HCT116 (cell line): Measurements from ENCODE around the gene ACAP2. TPM values are rescaled to one million over a fixed set of nuclear protein-coding genes. Genes with fewer than 3 reads are reported as not detected.

ENCODE experiments used
- ATAC-seq: fragments of 200-7000 bp; cut with Tn5 transposase; 2 replicates; pipeline ENCODE4 v1.9.1; 2020; ENCODE audit warnings: mild to moderate bottlenecking, moderate library complexity
- BruUV-seq: library from RNA; stranded (reverse); fragments of 400-500 nt; replicated peaks from 2 replicates; lab custom pipeline; 2021; lab: Mats Ljungman, UMichigan
- CTCF ChIA-PET: fragments of 300-600 bp; sonication (Branson Sonifier 250); formaldehyde crosslinking; loops from one replicate; lab custom pipeline; 2021; ENCODE audit warnings: antibody characterized with exemption; lab: Charles Lee
- POLR2A ChIA-PET: fragments of 300-600, 350-600 bp; sonication (Branson Sonifier 250); formaldehyde crosslinking; loops from one replicate; lab custom pipeline; 2021; ENCODE audit warnings: antibody characterized with exemption; lab: Charles Lee
- RAD21 ChIA-PET, 2 experiments: fragments of 300-600 bp; sonication (Branson Sonifier 250); formaldehyde crosslinking; loops; one replicate each; lab custom pipeline; 2023; ENCODE audit warnings: low total read pairs in 2 of 2; ENCODE audit not compliant: uncharacterized antibody in 2 of 2, unreplicated experiment in 2 of 2, low non-redundant PET in 1 of 2; lab: Charles Lee
- DNase-seq: peaks from one replicate; pipeline ENCODE4 v3.0.0-alpha.2; 2010; ENCODE audit warnings: low read depth, low spot score
- H2AFZ ChIP-seq: fragments of 200-600 bp; shearing (Covaris generic), sonication (generic); 2 replicates; pipeline ENCODE4 v1.6.1; 2017; ENCODE audit warnings: low read depth, mixed run types, mixed read lengths, antibody characterized with exemption, low read length; ENCODE audit not compliant: poor library complexity, severe bottlenecking
- H3K27ac ChIP-seq: 2 replicates; pipeline ENCODE4 v1.5.1; 2012; ENCODE audit warnings: low read depth, low read length
- H3K27me3 ChIP-seq: fragments of 200-600 bp; sonication (generic); 2 replicates; pipeline ENCODE4 v1.6.1; 2016; ENCODE audit warnings: mixed run types, low read length, mixed read lengths; ENCODE audit not compliant: insufficient read depth
- H3K36me3 ChIP-seq, 2 experiments: fragments of 200-500 bp in 1 of 2; fragments of 200-600 bp in 1 of 2; sonication (Bioruptor generic) in 1 of 2; sonication (generic) in 1 of 2; 2 replicates each; pipeline versions ENCODE4 v1.5.1 to v1.6.1; 2014 to 2016; ENCODE audit warnings: low read length in 2 of 2, inconsistent platforms in 1 of 2, mixed read lengths in 1 of 2, mixed run types in 1 of 2; ENCODE audit not compliant: insufficient read depth in 2 of 2, control insufficient read depth in 1 of 2
- H3K4me1 ChIP-seq, 2 experiments: fragments of 200-600 bp in 1 of 2; sonication (generic) in 1 of 2; 2 replicates each; pipeline versions ENCODE4 v1.5.1 to v1.6.1; 2012 to 2017; ENCODE audit warnings: low read length in 2 of 2, inconsistent platforms in 1 of 2, mild to moderate bottlenecking in 1 of 2, mixed read lengths in 1 of 2, mixed run types in 1 of 2, moderate library complexity in 1 of 2; ENCODE audit not compliant: insufficient read depth in 2 of 2, control insufficient read depth in 1 of 2
- H3K4me2 ChIP-seq: fragments of 200-600 bp; sonication (generic); 2 replicates; pipeline ENCODE4 v1.6.1; 2017; ENCODE audit warnings: mixed run types, low read length, mixed read lengths
- H3K4me3 ChIP-seq, 2 experiments: fragments of 200-600 bp in 1 of 2; sonication (generic) in 1 of 2; replicated peaks in 1 of 2; 2 replicates each; pipeline ENCODE4 v1.5.1; 2011 to 2016; ENCODE audit warnings: low read length in 2 of 2, control low read depth in 1 of 2, low read depth in 1 of 2, mild to moderate bottlenecking in 1 of 2, mixed read lengths in 1 of 2, mixed run types in 1 of 2
- H3K79me2 ChIP-seq: fragments of 200-600 bp; sonication (generic); 2 replicates; pipeline ENCODE4 v1.6.1; 2017; ENCODE audit warnings: mild to moderate bottlenecking, mixed run types, low read length, moderate library complexity, mixed read lengths; ENCODE audit not compliant: insufficient read depth
- H3K9ac ChIP-seq: fragments of 200-600 bp; sonication (generic); 2 replicates; pipeline ENCODE4 v1.6.1; 2016; ENCODE audit warnings: low read length, mixed read lengths
- H3K9me2 ChIP-seq: fragments of 200-600 bp; sonication (generic), shearing (Covaris generic); 2 replicates; pipeline ENCODE4 v1.6.1; 2017; ENCODE audit warnings: mixed run types, mild to moderate bottlenecking, moderate library complexity; ENCODE audit not compliant: insufficient read depth
- H3K9me3 ChIP-seq, 2 experiments: fragments of 200-500 bp in 1 of 2; fragments of 200-600 bp in 1 of 2; sonication (Bioruptor generic) in 1 of 2; sonication (generic) in 1 of 2; 2 replicates each; pipeline ENCODE4 v1.6.1; 2014 to 2017; ENCODE audit warnings: low read length in 2 of 2, mixed read lengths in 2 of 2, inconsistent platforms in 1 of 2, low read depth in 1 of 2, mild to moderate bottlenecking in 1 of 2, mixed run types in 1 of 2, moderate library complexity in 1 of 2; ENCODE audit not compliant: control insufficient read depth in 1 of 2, insufficient read depth in 1 of 2
- H4K20me1 ChIP-seq: fragments of 200-600 bp; sonication (generic), shearing (Covaris generic); 2 replicates; pipeline ENCODE4 v1.6.1; 2017; ENCODE audit warnings: mixed run types, mild to moderate bottlenecking, moderate library complexity; ENCODE audit not compliant: insufficient read depth
- CTCF ChIP-seq, 3 experiments: fragments of 200-600 bp in 1 of 3; sonication (generic) in 1 of 3; IDR thresholded peaks in 2 of 3; conservative IDR thresholded peaks in 1 of 3; 2 replicates each; pipeline ENCODE4 v1.5.1; 2012 to 2017; ENCODE audit warnings: low read depth in 2 of 3, low read length in 2 of 3, antibody characterized with exemption in 1 of 3, borderline replicate concordance in 1 of 3, control low read depth in 1 of 3, mild to moderate bottlenecking in 1 of 3, mixed read lengths in 1 of 3, mixed run types in 1 of 3, moderate library complexity in 1 of 3; ENCODE audit not compliant: insufficient read depth in 1 of 3
- EGR1 ChIP-seq: IDR thresholded peaks from 2 replicates; pipeline ENCODE4 v1.6.1; 2012; ENCODE audit warnings: low read depth
- ELF1 ChIP-seq: IDR thresholded peaks from 2 replicates; pipeline ENCODE4 v1.6.1; 2012; ENCODE audit warnings: low read depth, borderline replicate concordance
- EZH2phosphoT487 ChIP-seq: fragments of 200-600 bp; IDR thresholded peaks from 2 replicates; pipeline ENCODE4 v1.6.1; 2018; ENCODE audit warnings: antibody characterized with exemption, borderline replicate concordance
- FOSL1 ChIP-seq: IDR thresholded peaks from 2 replicates; pipeline ENCODE4 v1.6.1; 2012; ENCODE audit warnings: low read depth
- JUND ChIP-seq: IDR thresholded peaks from 2 replicates; pipeline ENCODE4 v1.6.1; 2012
- POLR2A ChIP-seq: IDR thresholded peaks from 2 replicates; pipeline ENCODE4 v1.7.0; 2011; ENCODE audit warnings: borderline replicate concordance; ENCODE audit not compliant: insufficient read depth, insufficient read length; ENCODE audit errors: extremely low read depth
- POLR2AphosphoS5 ChIP-seq: IDR thresholded peaks from 2 replicates; pipeline ENCODE4 v1.6.1; 2011; ENCODE audit warnings: mild to moderate bottlenecking, low read depth, low read length, moderate library complexity
- SRF ChIP-seq: IDR thresholded peaks from 2 replicates; pipeline ENCODE4 v1.6.1; 2012; ENCODE audit warnings: low read depth
- TCF7L2 ChIP-seq: IDR thresholded peaks from 2 replicates; pipeline ENCODE4 v1.7.0; 2011; ENCODE audit warnings: borderline replicate concordance, inconsistent platforms; ENCODE audit not compliant: insufficient read depth, insufficient read length; ENCODE audit errors: extremely low read depth
- ZFX ChIP-seq: fragments of 450-650 bp; IDR thresholded peaks from 2 replicates; pipeline ENCODE4 v1.6.1; 2017
- intact Hi-C: fragments of 100-400 bp; cut with micrococcal nuclease; formaldehyde crosslinking; loops from 2 replicates; pipeline ENCODE4 v1.10.0; 2022
- total RNA-seq: library from RNA; stranded (reverse); gene quantifications from one replicate; pipeline ENCODE4 v1.2.1, GENCODE V29; 2021; ENCODE audit not compliant: unreplicated experiment
- TF ChIP-seq, protein P1 (sequence below): IDR thresholded peaks from 2 replicates; pipeline ENCODE4 v1.6.1; 2012
- TF ChIP-seq, protein P2 (sequence below): IDR thresholded peaks from 2 replicates; pipeline ENCODE4 v1.6.1; 2011; ENCODE audit warnings: mild to moderate bottlenecking, low read length, moderate library complexity; ENCODE audit not compliant: insufficient replicate concordance; ENCODE audit errors: extremely low read depth

ACAP2 gene
- total RNA-seq, 1 experiment from 2014 or later, result 43.0 TPM

GRCh38 chr3:195268576-195269309 lies 174.1 kb downstream of the ACAP2 start (continued):
- TF ChIP-seq EGR1 (no peak), EZH2phosphoT487 (no peak), FOSL1 (no peak), SRF (no peak), ELF1 (no peak), POLR2AphosphoS5 (no peak), POLR2A (no peak)
- TF ChIP-seq, protein P1, sequence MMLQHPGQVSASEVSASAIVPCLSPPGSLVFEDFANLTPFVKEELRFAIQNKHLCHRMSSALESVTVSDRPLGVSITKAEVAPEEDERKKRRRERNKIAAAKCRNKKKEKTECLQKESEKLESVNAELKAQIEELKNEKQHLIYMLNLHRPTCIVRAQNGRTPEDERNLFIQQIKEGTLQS, result no peak
- TF ChIP-seq, all 23 proteins: peak for 0

DNA sequence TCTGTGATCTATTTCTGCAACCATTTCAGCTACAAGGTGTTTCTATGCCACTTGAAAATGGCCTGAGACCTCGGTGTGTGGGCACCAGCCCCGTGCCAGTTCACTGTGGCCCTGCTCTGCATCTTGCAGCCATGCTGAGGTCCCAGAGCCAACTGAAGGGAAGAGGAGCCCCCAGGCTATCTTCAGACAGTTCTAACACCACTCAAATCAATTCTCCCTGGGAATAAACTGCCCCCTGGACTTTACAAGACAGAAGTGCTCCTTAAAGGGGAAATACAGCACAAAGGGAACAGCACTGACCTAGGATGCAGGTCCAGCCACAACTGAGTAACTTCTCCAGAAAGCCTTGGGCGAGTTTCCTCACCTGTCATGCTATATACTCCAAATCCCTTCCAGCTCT lies 175.7 kb downstream of the ACAP2 start:
- Histone ChIP-seq H3K9ac (no peak overlapping the region), H3K27ac (no peak overlapping the region), H3K9me2 (no peaks in the 10 kb centered on the region), H4K20me1 (no peaks in the 10 kb centered on the region), H3K4me2 (no peak overlapping the region), H3K79me2 (peaks cover 37% of the 10 kb centered on the region), H3K9me3 (no peaks in the 10 kb centered on the region), H3K4me1 (peaks cover 12 to 24% of the 10 kb centered on the region in 2 experiments), H2AFZ (no peak overlapping the region), H3K36me3 (0 out of 4 replicates have a peak, but pooled peaks cover 0 to 5% of the 10 kb centered on the region in 2 experiments), H3K27me3 (no peaks in the 10 kb centered on the region), H3K4me3 (no peak overlapping the region)
- intact Hi-C loops, result loop anchor here (10.0 kb wide), 1 partner anchor 932 kb away; no protein-coding TSS in a partner anchor
- ATAC-seq, result no peak
- TF ChIP-seq ZFX, result no peak
- TF ChIP-seq, protein P1, result no peak
- TF ChIP-seq EZH2phosphoT487, result no peak
- TF ChIP-seq TCF7L2, result no peak
- TF ChIP-seq, protein P2, sequence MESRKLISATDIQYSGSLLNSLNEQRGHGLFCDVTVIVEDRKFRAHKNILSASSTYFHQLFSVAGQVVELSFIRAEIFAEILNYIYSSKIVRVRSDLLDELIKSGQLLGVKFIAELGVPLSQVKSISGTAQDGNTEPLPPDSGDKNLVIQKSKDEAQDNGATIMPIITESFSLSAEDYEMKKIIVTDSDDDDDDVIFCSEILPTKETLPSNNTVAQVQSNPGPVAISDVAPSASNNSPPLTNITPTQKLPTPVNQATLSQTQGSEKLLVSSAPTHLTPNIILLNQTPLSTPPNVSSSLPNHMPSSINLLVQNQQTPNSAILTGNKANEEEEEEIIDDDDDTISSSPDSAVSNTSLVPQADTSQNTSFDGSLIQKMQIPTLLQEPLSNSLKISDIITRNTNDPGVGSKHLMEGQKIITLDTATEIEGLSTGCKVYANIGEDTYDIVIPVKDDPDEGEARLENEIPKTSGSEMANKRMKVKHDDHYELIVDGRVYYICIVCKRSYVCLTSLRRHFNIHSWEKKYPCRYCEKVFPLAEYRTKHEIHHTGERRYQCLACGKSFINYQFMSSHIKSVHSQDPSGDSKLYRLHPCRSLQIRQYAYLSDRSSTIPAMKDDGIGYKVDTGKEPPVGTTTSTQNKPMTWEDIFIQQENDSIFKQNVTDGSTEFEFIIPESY, result no peak
- no peak for TF ChIP-seq POLR2AphosphoS5
- no peak for TF ChIP-seq CTCF (IDR thresholded peaks at IDR 0.05 in 2 of 3, conservative IDR thresholded peaks at IDR 0.05 in 1 of 3; ENCODE audit: borderline replicate concordance in 1 of 3, insufficient read depth in 1 of 3, low read depth in 2 of 3, low read length in 2 of 3)
- no peak for TF ChIP-seq JUND
- DNase-seq, result no peak
- no TSS peak for BruUV-seq
- CTCF ChIA-PET, result interaction anchor here (0.9 kb wide), 1 partner anchor 255 kb away, joined by 3 read pairs; no protein-coding TSS in a partner anchor
- RAD21 ChIA-PET, result no interaction called here
- POLR2A ChIA-PET, result no interaction called here
